Measurements from ENCODE around the gene ITGA6.

The ITGA6 gene

DNA sequence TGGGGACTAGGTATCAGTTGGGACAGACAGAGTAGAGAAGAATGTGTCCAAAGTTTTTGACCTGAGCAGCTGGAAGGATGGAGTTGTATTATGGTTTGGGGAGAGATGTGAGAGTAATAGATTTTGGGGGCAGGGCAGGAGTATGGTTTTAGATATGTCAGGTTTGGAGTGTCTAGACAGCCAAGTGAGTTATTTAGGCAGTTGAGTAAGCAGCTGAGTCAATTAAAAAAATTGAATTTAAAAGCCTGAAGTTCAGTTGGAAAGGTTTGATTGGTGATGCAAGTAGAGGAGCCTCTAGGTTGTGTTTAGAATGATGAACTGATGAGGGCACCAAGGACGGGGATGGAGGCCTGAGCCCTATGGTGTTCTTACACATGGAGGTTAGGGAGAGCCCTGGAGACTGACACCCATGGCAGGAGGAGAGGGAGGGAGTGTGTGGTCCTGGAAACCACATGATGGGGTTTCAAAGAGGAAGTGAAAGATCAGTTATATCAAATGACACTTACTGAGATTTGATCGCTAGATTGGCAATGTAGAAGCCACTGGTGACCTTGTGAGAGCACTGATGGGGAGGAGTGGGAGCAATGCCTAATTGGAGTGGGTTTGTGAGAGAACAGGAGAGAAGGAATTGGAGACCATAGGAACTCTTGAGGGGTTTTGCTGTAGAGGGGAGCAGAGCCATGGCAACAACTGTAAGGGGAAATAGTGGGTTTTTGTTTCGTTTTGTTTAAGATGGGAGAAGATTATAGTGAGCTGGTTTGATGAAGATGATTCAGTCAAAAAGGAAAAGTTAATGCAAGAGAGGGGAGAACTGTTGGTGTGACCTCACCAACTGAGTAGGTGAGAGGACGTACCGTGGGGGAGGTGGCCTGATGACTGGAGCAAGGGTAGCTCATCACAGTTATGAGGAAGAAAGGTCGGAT lies 10.3 kb downstream of the ITGA6 start:
- no peak overlapping the region for H3K4me3 ChIP-seq (ENCODE audit: low read depth, low read length)
- DNase-seq (ENCODE audit: low read depth), result no peak

DNA sequence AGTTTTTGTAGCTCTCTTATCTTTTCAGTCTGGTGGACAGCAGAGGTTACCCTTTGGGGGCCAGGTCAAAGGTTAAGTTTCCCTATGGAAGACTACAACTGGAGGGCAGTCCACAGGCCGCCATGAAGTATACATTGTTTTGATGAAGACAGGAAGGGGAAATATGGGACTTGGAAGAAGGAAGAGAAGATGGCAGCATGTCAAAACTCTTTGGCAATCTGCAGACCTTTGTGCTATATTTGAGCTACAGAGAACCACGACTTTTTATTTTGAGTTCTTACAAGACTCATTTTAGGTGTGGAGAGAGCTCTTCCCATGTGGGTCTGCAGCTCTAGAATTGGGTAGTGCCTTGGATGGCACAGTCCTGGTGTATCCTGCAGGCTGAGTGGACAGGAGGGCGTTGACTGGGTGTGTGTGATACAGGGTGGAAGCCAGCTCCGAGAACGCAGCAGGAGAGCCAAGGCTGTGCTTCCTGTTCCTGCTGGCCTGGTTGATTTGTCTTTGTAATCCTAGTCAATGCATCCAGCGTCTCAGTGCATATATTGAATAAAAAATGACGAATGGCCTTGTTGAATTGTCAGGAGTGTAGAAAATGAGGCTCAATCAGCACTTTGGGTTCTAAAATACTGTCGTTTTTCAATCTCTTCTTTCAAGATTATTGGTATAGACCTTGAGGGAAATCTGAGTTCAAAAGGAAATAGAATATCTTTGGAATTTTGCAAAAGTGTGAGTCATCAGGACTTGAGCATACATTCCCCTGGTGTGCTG lies 11.5 kb downstream of the ITGA6 start:
- no peak for DNase-seq (ENCODE audit: low read depth)
- H3K4me3 ChIP-seq (ENCODE audit: low read depth, low read length), result no peak overlapping the region

DNA sequence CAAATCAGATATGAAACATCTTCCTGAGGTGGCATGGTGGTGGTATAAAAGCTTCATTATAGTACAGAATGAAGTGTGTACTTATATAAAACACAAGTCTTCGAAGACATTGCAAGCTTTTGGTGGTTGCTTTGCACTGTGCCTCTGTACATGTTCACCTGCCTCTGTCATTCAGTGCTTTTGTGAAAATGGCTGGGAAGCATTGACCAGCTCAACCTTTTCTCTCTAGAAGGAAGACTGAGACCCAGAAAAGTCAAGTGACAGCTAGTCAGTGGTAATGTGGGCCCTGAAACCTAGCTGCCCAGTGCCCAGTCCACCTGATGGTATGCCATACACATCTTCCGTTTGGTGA lies 12.1 kb downstream of the ITGA6 start:
- H3K4me3 ChIP-seq (ENCODE audit: low read depth, low read length), result no peak overlapping the region

DNA sequence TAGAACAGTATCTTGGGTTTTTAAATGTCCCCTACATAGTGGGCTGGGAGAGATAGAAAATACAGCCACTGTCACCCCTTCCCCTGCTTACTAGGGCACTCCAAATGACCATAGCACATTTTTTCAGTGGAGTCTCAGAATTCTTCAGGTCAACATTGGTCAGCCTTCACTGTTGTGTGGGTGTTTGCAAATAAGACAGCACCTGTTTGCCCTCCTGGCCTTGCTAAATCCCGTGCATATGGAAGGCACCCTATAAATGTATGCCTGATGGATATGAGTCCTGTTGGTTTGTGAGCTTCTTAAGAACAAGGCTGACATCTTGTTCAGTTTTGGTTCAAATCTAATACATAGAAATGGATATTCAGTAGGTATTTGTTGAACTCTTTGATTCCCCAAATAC lies 12.5 kb downstream of the ITGA6 start:
- DNase-seq (ENCODE audit: low read depth), result no peak

More for the DNA sequence above, 12.1 kb downstream of the ITGA6 start:
- no peak for DNase-seq (ENCODE audit: low read depth)

DNA sequence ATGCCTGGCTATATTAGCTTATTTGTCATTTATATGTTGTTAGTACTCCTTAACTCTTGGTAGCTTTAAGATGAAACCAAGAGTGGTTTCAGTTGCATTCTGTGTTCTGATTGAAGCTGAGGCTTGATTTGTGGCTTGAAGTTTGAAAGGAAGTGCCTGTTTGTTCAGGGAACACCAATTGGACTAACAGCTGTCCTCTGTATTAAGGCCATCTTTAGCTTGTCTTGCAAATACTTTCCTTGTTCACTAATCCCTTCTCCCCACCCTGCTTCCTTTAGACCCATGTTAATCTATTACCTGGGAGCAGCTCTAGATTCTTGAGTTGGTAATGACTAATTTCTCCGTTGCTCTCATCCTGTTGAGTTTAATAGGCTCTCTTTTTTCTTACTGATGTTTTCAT lies 13.4 kb downstream of the ITGA6 start:
- no peak for DNase-seq (ENCODE audit: low read depth)

More for the DNA sequence above, 12.5 kb downstream of the ITGA6 start:
- H3K4me3 ChIP-seq (ENCODE audit: low read depth, low read length), result no peak overlapping the region

DNA sequence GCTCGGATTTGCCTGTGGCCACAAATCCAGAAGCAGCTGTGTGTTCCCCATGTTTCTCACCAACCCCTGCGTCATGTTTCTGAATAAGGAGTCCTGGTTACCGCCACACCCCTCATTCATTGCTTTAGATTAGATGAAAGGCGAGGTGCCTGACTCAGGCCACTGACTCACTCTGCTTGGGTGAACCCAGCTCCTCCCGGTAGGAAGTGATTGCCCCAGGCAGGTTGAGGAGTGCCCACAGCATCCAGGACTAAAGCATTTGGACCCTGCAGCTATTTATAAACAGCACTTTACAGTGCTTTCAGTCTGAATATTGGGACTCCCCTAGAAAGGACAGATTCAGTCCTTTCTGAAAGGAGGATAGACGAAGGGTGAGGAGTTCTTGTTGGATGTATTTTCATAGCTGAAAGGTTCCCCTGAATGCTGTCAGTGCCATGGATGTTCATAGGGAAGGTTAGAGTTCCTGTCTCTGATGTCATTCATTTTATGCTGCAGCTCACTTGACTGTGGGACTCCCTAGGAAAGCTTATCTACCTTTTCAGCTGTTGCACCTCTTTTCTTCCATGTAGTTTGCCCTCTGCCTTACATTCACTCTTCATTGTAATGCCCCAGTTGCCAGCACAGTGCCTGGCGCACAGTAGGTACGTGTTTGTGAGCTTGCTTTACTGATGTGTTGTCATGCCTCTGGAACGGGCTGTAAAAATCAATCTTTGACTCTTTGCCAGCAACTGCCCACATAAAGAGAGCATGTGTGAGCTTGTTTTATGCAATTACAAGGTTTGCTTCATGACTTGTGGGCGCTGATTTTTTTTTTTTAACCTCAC lies 14.9 kb downstream of the ITGA6 start:
- no peak overlapping the region for H3K4me3 ChIP-seq (ENCODE audit: low read depth, low read length)
- peak; percentile 68 for DNase-seq (ENCODE audit: low read depth)

More for the DNA sequence above, 13.4 kb downstream of the ITGA6 start:
- no peak overlapping the region for H3K4me3 ChIP-seq (ENCODE audit: low read depth, low read length)

DNA sequence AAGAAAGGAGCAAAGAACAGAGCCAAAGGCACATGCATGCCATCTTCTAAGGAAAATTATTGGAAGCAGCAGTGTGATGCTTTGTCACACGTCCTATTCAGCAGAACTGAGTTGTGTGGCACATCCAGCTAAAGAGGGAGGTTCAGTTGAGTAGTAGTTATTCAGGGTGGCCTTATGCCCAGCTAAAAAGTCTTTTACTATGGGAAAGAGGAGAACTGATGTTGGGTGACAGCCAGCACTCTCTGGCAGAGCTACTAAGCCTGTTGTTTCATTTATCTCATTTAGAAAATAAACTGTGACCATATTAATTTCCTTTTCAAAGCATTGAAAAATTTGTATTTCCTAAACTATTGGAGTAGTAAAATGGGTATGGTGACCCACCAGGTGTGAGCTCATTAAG lies 18.5 kb downstream of the ITGA6 start:
- no peak for DNase-seq (ENCODE audit: low read depth)

DNA sequence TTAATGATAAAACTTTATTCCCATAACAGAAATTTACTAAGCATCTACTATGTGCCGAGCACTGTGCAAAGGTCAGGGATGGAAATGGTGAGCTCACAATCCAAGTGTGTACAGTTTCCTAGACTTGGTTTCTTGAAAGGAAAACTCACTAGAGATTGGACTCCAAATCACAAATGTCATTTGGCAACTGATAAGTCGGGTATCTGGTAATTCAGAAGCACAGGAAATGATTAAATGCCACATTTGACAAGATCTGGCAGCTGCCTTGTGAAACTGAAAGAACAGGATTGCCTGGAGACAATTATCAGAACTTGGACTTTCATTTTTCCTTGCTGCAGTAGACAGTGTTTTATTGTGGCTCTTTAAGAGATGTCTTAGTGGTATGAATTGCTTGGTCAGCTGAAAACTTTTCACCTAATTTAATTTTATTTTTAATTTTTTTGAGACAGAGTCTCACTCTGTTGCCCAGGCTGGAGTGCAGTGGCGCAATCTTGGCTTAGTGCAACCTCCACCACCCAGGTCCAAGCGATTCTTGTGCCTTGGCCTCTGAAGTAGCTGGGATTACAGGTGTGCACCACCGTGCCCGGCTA lies 19.2 kb downstream of the ITGA6 start:
- no peak for DNase-seq (ENCODE audit: low read depth)
- no peak overlapping the region for H3K4me3 ChIP-seq (ENCODE audit: low read depth, low read length)

More for the DNA sequence above, 18.5 kb downstream of the ITGA6 start:
- no peak overlapping the region for H3K4me3 ChIP-seq (ENCODE audit: low read depth, low read length)

DNA sequence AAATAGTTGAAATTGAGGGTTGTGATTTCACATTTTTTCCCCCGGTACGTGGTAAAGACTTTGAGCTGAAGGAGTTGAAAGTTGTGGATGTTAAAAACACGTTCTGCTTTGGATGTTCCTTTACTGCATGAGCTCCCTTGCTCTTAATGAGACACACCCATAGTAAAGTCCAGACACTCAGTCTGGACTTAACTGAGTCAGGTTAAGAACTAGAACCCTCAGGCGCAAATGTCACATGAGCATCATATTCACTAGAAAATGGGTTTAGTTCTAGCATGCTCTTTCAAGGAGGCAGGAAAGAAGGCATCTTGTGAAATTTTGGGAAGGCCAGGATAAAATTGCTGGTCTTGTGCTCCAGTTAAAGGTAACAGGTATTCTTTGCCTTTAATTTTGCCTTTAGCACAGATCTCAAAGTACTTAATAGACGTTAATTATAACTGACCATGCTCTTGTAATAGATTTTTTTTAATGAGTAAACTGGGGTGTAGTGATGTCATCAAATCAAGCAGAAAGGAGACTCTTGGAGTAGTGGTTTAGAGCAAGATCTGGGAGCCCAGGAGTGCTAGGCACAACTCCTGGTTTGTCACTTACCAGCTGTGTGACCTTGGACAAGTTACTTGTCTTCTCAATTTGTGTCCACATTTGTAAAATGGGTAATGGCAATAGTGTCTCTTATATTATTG lies 20.6 kb downstream of the ITGA6 start:
- DNase-seq (ENCODE audit: low read depth), result no peak
- H3K4me3 ChIP-seq (ENCODE audit: low read depth, low read length), result no peak overlapping the region

DNA sequence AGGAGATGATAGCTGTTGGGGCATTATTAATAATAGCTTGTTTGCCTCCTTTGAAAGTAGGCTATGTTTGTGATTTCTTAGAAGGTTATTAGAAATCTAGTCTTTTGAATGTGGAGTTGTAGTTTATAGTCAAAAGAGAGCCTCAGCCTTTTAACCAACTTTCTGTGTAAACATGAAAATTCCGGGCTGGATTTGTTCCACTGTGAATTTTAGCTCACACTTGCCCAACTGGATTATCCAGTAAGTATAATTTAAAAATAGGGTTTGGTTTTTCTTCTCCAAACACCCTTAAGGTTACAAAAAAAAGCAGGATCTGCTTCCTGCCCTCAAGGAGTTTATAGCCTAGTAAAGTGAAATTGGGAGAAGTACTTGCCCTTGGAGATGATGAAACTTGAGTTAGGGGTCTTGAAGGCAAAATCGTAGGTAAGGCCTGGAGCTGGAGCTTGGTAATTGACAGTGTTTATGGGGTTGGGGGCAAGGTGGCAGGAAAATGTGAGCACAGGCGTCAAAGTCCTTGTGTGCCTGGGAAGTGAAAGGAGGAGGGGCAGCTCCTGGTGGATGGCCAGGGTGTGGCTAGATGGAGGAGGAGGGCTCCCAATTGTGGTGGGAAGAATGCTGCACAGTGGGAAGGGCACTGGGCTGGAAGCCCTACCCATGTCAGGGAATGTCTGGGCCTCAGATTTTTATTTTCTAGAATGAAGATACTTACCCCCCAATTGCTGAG lies 21.3 kb downstream of the ITGA6 start:
- no peak overlapping the region for H3K4me3 ChIP-seq (ENCODE audit: low read depth, low read length)

DNA sequence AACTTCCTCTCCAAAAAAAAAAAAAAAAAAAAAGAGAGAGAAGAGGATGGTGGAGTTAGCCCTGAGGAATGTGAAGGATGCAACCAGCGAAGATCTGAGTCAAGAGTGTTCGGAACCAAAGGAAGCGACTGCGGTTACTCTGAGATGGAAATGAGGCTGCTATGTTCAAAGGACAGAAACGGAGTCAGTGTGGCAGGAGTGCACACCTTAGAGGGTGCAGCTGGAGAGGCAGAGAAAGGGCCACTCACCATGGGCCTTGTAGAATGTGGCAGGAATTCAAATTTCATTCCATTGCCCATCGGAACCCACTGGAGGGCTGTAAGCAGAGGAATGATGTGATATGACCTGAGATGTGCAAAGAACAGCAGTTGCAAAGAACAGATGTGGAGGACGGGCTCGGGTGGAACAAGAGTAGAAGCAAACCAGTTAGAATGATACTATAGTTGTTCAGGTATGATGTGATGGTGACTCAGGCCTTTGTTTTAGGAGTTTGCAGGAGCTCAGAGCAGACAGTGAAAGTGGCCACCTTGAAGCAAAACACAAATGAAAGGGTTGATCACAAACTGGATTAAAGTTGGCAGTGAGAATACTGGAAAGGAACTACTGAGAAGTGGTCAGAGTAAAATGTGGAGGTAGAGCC lies 22.6 kb downstream of the ITGA6 start:
- no peak overlapping the region for H3K4me3 ChIP-seq (ENCODE audit: low read depth, low read length)
- DNase-seq (ENCODE audit: low read depth), result no peak

More for the DNA sequence above, 21.3 kb downstream of the ITGA6 start:
- no peak for DNase-seq (ENCODE audit: low read depth)

DNA sequence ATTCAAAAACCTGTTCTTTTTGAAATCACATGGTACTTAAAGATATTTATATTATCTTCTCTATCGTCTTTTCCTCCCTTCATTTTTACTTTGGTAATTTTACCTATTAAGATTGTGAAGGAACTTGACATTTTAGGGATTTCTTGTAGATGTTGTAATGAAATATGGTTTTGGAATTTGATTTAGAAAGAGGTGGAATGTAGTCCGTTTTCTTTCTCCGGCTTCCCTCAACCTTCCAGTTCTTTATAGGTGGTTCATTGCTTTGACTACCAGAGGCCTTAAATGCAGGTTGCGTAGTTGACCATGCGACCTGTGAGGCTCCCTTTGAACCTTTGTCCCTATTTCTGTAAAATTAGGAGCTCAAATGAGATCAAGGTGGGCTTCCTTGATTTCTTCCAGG lies 24.5 kb downstream of the ITGA6 start:
- DNase-seq (ENCODE audit: low read depth), result no peak
- H3K4me3 ChIP-seq (ENCODE audit: low read depth, low read length), result no peak overlapping the region

DNA sequence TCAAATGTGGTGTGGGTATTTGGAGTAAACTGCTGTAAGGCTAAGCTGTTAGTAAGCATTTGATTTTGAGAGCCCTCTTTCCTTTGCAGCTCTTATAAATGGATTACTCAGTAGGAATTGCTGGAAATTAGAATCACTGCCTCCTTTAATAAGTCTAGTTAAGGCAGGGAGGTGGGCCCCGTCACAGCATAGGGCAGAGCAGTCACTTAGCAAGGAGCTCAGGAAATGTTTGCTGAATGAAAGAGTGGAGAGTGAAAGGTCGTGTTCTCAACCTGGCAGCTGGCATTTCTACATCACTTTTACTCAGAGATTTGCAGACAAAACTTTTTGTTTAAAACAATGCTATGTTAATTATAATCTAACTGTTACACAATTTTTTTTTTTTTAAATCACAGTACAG lies 25.5 kb downstream of the ITGA6 start:
- DNase-seq (ENCODE audit: low read depth), result no peak
- H3K4me3 ChIP-seq (ENCODE audit: low read depth, low read length), result no peak overlapping the region

DNA sequence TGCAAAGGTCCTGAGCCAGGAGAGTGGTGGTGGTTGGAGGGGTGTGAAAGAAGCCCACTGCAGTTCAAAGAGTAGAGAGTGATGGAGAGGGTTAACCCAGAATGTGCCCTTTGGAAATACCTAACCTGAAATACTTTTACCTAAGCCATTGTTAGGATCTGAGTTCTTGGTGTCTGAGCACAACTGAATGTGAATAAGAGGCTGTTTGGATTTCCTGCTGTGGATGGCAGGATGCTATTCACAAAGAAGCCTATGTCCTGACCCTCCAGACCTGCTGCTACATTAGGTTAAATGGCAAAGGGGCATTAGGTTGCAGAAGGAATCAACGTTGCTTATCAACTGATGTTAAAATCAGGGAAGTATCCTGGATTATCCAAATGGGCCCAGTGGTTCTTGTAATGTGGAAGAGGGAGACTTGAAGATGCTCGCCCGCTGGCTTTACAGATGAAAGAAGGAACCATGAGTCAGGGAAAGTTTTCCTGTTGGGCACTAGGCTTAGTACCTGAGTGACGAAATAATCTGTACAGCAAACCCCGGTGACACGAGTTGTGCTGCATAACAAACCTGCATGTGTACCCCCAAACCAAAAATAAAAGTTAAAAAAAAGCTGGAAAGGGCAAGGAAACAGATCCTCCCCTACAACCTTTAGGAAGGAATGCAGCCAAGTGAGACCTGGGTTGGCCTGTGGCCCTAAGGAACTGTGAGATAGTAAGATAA lies 27.2 kb downstream of the ITGA6 start:
- H3K4me3 ChIP-seq (ENCODE audit: low read depth, low read length), result no peak overlapping the region
- DNase-seq (ENCODE audit: low read depth), result no peak

DNA sequence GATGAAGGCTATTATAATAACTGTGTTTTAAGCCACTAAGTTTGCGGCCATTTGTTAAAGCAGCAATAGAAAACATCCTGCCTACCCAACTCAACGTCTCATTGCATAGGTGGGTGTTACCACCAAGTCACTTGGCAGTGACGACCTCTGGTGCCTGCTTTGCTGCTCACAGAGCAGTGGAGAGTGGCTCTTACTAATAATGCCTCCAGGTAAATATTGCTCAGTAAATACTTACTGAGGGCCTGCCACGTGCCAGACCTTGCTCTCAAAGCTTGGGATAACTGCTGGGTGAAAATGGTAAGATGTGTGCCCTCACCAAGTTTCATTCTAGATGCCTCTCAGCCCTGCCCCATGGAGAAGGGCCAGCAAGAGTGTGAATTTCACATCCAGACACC lies 27.7 kb downstream of the ITGA6 start:
- no peak overlapping the region for H3K4me3 ChIP-seq (ENCODE audit: low read depth, low read length)
- DNase-seq (ENCODE audit: low read depth), result no peak

DNA sequence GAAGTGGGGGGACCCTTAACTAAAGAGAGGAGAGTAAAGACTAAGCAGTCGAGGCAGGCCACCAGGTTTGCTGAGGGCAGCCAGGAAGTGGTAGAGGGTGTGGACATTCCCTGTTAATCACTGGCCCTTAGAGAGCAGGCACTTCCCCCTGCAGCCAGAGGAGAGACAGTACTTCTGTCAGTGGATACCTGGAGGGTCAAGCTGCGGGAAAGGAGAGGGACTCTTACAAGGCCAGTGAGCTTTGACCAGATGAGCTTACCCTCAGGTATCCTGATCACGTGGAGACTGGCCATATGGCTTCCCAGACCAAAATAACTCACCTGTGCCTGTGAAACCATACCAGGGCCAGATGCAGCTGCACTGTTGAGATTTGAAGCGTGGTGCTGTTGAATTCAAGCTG lies 28.6 kb downstream of the ITGA6 start:
- H3K4me3 ChIP-seq (ENCODE audit: low read depth, low read length), result no peak overlapping the region
- DNase-seq (ENCODE audit: low read depth), result no peak

DNA sequence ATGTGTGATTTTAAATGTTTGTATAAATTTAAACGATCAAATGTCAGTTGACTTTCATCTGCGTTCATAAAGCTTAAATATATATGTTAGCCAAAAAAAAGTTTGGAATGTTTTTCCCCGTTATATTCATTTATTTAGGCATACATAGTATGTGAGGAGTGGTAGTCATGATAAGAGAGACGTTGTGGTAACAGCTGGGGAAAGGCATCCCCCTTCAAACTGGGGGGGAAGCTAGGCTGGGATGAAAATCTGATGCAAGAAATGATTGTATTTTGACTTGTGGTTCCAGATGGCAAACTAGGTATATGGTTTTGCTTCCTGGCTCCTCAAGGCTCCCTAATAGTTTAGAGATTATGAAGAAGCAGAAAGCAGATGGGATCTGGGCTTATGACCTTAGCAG lies 30.1 kb downstream of the ITGA6 start:
- H3K4me3 ChIP-seq (ENCODE audit: low read depth, low read length), result no peak overlapping the region
- no peak for DNase-seq (ENCODE audit: low read depth)
